ENCODE data around the gene CEMP1.

GRCh38 chr16:2507665-2508064 lies 23.5 kb downstream of the CEMP1 start:
- TF ChIP-seq CTCF (IDR thresholded peaks at IDR 0.05) (no peak), POLR2A (IDR thresholded peaks at IDR 0.05) (no peak)

All from tibial nerve (tissue), 3 donors.